ENCODE data around the gene TOR1AIP2. TPM values are rescaled to one million over a fixed set of nuclear protein-coding genes. Genes with fewer than 3 reads are reported as not detected.
A peak's percentile ranks its signal among the peaks of the same experiment; 100 is the strongest.

Gene TOR1AIP2
- total and polyA plus RNA-seq, 8 donors = 5.5 to 106 (median 32.2) TPM

GRCh38 chr1:179881642-179882252, 4.1 kb upstream of the TOR1AIP2 start:
- Histone ChIP-seq H3K27ac (peak overlapping the region; percentile 95 to 100 (median 99)), H3K4me3 (peak overlapping the region; percentile 80 to 86 (median 83)), H3K9me3 (no peaks in the 10 kb centered on the region), H3K36me3 (peaks cover 0 to 24% (median 22%) of the 10 kb centered on the region in 4 donors), H3K27me3 (no peaks in the 10 kb centered on the region), H3K4me1 (peaks cover 26 to 64% (median 47%) of the 10 kb centered on the region in 4 donors)
- 0 to 2% (median 1%) methylated on average over 18 to 22 of the region's 22 CpGs for WGBS, 5 donors
- intact Hi-C loops (cut with DNase I; ENCODE audit: low total_unique reads) = no loop called here
- DNase-seq = peak; percentile 80 to 97
- TF ChIP-seq CTCF (IDR thresholded peaks at IDR 0.05) = no peak
- no peak for TF ChIP-seq EP300 (IDR thresholded peaks at IDR 0.05)

GRCh38 chr1:179879797-179880196, 2.2 kb upstream of the TOR1AIP2 start:
- intact Hi-C loops (cut with DNase I; ENCODE audit: low total_unique reads) = no loop called here
- peak overlapping the region in 2 of 5 donors; percentile 99 to 100 for H3K27ac ChIP-seq
- 78 to 91% (median 84%) methylated on average over 2 of the region's 2 CpGs for WGBS, 5 donors

GRCh38 chr1:179876300-179876715, 1.3 kb downstream of the TOR1AIP2 start:
- no peaks in the 10 kb centered on the region for H3K9me3 ChIP-seq
- no peaks in the 10 kb centered on the region for H3K27me3 ChIP-seq
- H3K4me3 ChIP-seq = peak overlapping the region; percentile 64 to 85 (median 72)
- intact Hi-C loops (cut with DNase I; ENCODE audit: low total_unique reads) = no loop called here
- 25 to 32% (median 29%) methylated on average over 3 of the region's 3 CpGs for WGBS, 5 donors
- TF ChIP-seq POLR2A (IDR thresholded peaks at IDR 0.05) (no peak), POLR2AphosphoS5 (IDR thresholded peaks at IDR 0.05) (peak in 1 of 3 donors; percentile 24)
- peak overlapping the region in 4 of 5 donors; percentile 72 to 85 (median 82) for H3K27ac ChIP-seq
- H3K4me1 ChIP-seq = peaks cover 41 to 82% (median 62%) of the 10 kb centered on the region in 4 donors
- DNase-seq = peak in 1 of 2 donors; percentile 78
- H3K36me3 ChIP-seq = peaks cover 5 to 15% (median 13%) of the 10 kb centered on the region in 4 donors

More at GRCh38 chr1:179879797-179880196, 2.2 kb upstream of the TOR1AIP2 start:
- Histone ChIP-seq H3K4me3 (no peak overlapping the region), H3K36me3 (peaks cover 0 to 9% (median 4%) of the 10 kb centered on the region in 4 donors), H3K27me3 (no peaks in the 10 kb centered on the region), H3K9me3 (no peaks in the 10 kb centered on the region), H3K4me1 (peaks cover 26 to 64% (median 48%) of the 10 kb centered on the region in 4 donors)
- no peak for TF ChIP-seq EP300 (IDR thresholded peaks at IDR 0.05)
- TF ChIP-seq POLR2AphosphoS5 (IDR thresholded peaks at IDR 0.05) = no peak
- no peak for TF ChIP-seq POLR2A (IDR thresholded peaks at IDR 0.05)
- TF ChIP-seq CTCF (IDR thresholded peaks at IDR 0.05) = no peak
- no peak for DNase-seq

GRCh38 chr1:179875596-179876299, 1.9 kb downstream of the TOR1AIP2 start:
- Histone ChIP-seq H3K9me3 (no peaks in the 10 kb centered on the region), H3K4me1 (peaks cover 41 to 82% (median 60%) of the 10 kb centered on the region in 4 donors), H3K27ac (peak overlapping the region in 4 of 5 donors; percentile 72 to 85 (median 82)), H3K27me3 (no peaks in the 10 kb centered on the region), H3K36me3 (peaks cover 5 to 15% (median 13%) of the 10 kb centered on the region in 4 donors), H3K4me3 (peak overlapping the region; percentile 64 to 85 (median 72))
- no peak for TF ChIP-seq POLR2A (IDR thresholded peaks at IDR 0.05)
- no peak for TF ChIP-seq EP300 (IDR thresholded peaks at IDR 0.05)
- TF ChIP-seq CTCF (IDR thresholded peaks at IDR 0.05) = no peak
- no peak for TF ChIP-seq POLR2AphosphoS5 (IDR thresholded peaks at IDR 0.05)
- no peak for DNase-seq
- WGBS, 5 donors = 78 to 88% (median 82%) methylated on average over 4 of the region's 4 CpGs
- intact Hi-C loops (cut with DNase I; ENCODE audit: low total_unique reads) = no loop called here
